CD4-positive, alpha-beta T cell (primary cell): Measurements from ENCODE around the gene SPACA6. TPM values are rescaled to one million over a fixed set of nuclear protein-coding genes. Genes with fewer than 3 reads are reported as not detected.

ENCODE experiments used
- ATAC-seq: fragments of 200-7000 bp; cut with Tn5 transposase; one replicate; pipeline ENCODE4 v1.10.0; 2022; ENCODE audit warnings: mild to moderate bottlenecking; ENCODE audit not compliant: poor library complexity
- CTCF ChIA-PET: fragments of 350-600 bp; sonication (Branson Sonifier 250); formaldehyde crosslinking; loops from one replicate; lab custom pipeline; 2021; ENCODE audit warnings: antibody characterized with exemption, inconsistent platforms; lab: Charles Lee
- POLR2A ChIA-PET: fragments of 350-600 bp; sonication (Branson Sonifier 250); formaldehyde crosslinking; loops from one replicate; lab custom pipeline; 2021; ENCODE audit warnings: antibody characterized with exemption, inconsistent platforms; lab: Charles Lee
- DNase-seq, 14 experiments: peaks; one replicate each; pipeline ENCODE4 v3.0.0-alpha.2; 2013 to 2020; ENCODE audit warnings: mixed read lengths in 2 of 14
- H3K27ac ChIP-seq, 2 donors: one replicate each; pipeline versions ENCODE4 v1.5.1 to v1.7.0; 2013; ENCODE audit warnings: low read length in 2 of 2, low read depth in 1 of 2, mild to moderate bottlenecking in 1 of 2
- H3K27me3 ChIP-seq, 2 experiments: 1 replicate in 1 of 2; 2 replicates in 1 of 2; pipeline versions ENCODE4 v1.6.1 to v1.7.0; 2013; ENCODE audit warnings: low read length in 2 of 2, control low read depth in 1 of 2, mild to moderate bottlenecking in 1 of 2, moderate library complexity in 1 of 2; ENCODE audit not compliant: insufficient read depth in 2 of 2, control insufficient read depth in 1 of 2
- H3K36me3 ChIP-seq: one replicate; pipeline ENCODE4 v1.6.1; 2013; ENCODE audit warnings: low read length, control low read depth; ENCODE audit not compliant: insufficient read depth
- H3K4me1 ChIP-seq: one replicate; pipeline ENCODE4 v1.6.1; 2013; ENCODE audit warnings: low read length, control low read depth; ENCODE audit not compliant: insufficient read depth
- H3K4me3 ChIP-seq: one replicate; pipeline ENCODE4 v1.5.1; 2013; ENCODE audit warnings: mild to moderate bottlenecking, low read length, moderate library complexity
- H3K9me3 ChIP-seq, 2 experiments: 1 replicate in 1 of 2; 2 replicates in 1 of 2; pipeline versions ENCODE4 v1.6.1 to v1.7.0; 2013; ENCODE audit warnings: low read length in 2 of 2, mild to moderate bottlenecking in 2 of 2, control low read depth in 1 of 2, moderate library complexity in 1 of 2; ENCODE audit not compliant: control insufficient read depth in 1 of 2, insufficient read depth in 1 of 2
- H3K27ac Mint-ChIP-seq: one replicate; pipeline ENCODE4 v1.8.0; 2020; ENCODE audit warnings: mixed read lengths
- H3K27me3 Mint-ChIP-seq: one replicate; pipeline ENCODE4 v1.8.0; 2021; ENCODE audit warnings: mixed read lengths
- H3K36me3 Mint-ChIP-seq: one replicate; pipeline ENCODE4 v1.8.0; 2021; ENCODE audit warnings: low read depth, mixed read lengths
- H3K4me1 Mint-ChIP-seq: one replicate; pipeline ENCODE4 v1.8.0; 2021; ENCODE audit warnings: low read depth, mixed read lengths
- H3K4me3 Mint-ChIP-seq: one replicate; pipeline ENCODE4 v1.8.0; 2020; ENCODE audit warnings: mild to moderate bottlenecking, mixed read lengths
- H3K9me3 Mint-ChIP-seq: one replicate; pipeline ENCODE4 v1.8.0; 2020; ENCODE audit warnings: mixed read lengths
- CTCF ChIP-seq: fragments of 200-600 bp; IDR thresholded peaks from one replicate; pipeline ENCODE4 v1.8.0; 2022; ENCODE audit warnings: antibody characterized with exemption, mild to moderate bottlenecking
- intact Hi-C, 2 experiments: fragments of 100-400 bp; cut with DNase I in 1 of 2; cut with micrococcal nuclease in 1 of 2; formaldehyde crosslinking; loops; one replicate each; pipeline versions ENCODE4 v1.15.1 to v1.9.0; 2023 to 2025; cut with DNase I, micrococcal nuclease
- total RNA-seq, 174 experiments: library from RNA in 2 of 174; stranded (reverse) in 2 of 174; gene quantifications; one replicate each; pipeline ENCODE4 v1.2.3 and lab custom pipeline; 2021 to 2026

The SPACA6 gene
- total RNA-seq, 2 experiments from 2014 or later = 2.8 to 3.6 TPM

- Mint-ChIP-seq H3K4me1 (no peaks in the 10 kb centered on the region), H3K27me3 (peaks cover 45% of the 10 kb centered on the region), H3K27ac (no peak overlapping the region), H3K4me3 (no peak overlapping the region), H3K36me3 (no peaks in the 10 kb centered on the region), H3K9me3 (peaks cover 3% of the 10 kb centered on the region)
- intact Hi-C loops = loop anchor here in 1 of 2 experiments (5.0 kb wide), 1 partner anchor 45 kb away; no protein-coding TSS in a partner anchor
- Histone ChIP-seq H3K9me3 (peaks cover 0 to 10% of the 10 kb centered on the region in 2 experiments), H3K27ac (no peak overlapping the region), H3K4me1 (no peaks in the 10 kb centered on the region), H3K27me3 (peaks cover 31 to 40% of the 10 kb centered on the region in 2 experiments), H3K36me3 (no peaks in the 10 kb centered on the region), H3K4me3 (no peak overlapping the region)
- POLR2A ChIA-PET = no interaction called here
- DNase-seq = no peak
- TF ChIP-seq CTCF = no peak
- ATAC-seq = no peak
- CTCF ChIA-PET = no interaction called here
Observed at GRCh38 chr19:51716925-51717324, 23.8 kb downstream of the SPACA6 start.

GRCh38 chr19:51719251-51719988, 26.3 kb downstream of the SPACA6 start:
- Histone ChIP-seq H3K9me3 (peaks cover 0 to 5% of the 10 kb centered on the region in 2 experiments), H3K4me1 (no peaks in the 10 kb centered on the region), H3K27ac (no peak overlapping the region), H3K36me3 (no peaks in the 10 kb centered on the region), H3K27me3 (peaks cover 34 to 40% of the 10 kb centered on the region in 2 experiments), H3K4me3 (no peak overlapping the region)
- H3K9me3 Mint-ChIP-seq = peaks cover 3% of the 10 kb centered on the region
- H3K27me3 Mint-ChIP-seq = peaks cover 64% of the 10 kb centered on the region
- H3K36me3 Mint-ChIP-seq = no peaks in the 10 kb centered on the region
- no peak for TF ChIP-seq CTCF
- ChIA-PET POLR2A (no interaction called here), CTCF (no interaction called here)
- H3K4me3 Mint-ChIP-seq = no peak overlapping the region
- no peak overlapping the region for H3K27ac Mint-ChIP-seq
- ATAC-seq (no peak), DNase-seq (no peak)
- H3K4me1 Mint-ChIP-seq = no peaks in the 10 kb centered on the region
- intact Hi-C loops = loop anchor here in 1 of 2 experiments (5.0 kb wide), 1 partner anchor 47 kb away; no protein-coding TSS in a partner anchor

GRCh38 chr19:51721905-51722304, 28.8 kb downstream of the SPACA6 start:
- H3K9me3 ChIP-seq = peaks cover 0 to 17% of the 10 kb centered on the region in 2 experiments
- ATAC-seq (no peak), DNase-seq (no peak)
- H3K36me3 ChIP-seq = no peaks in the 10 kb centered on the region
- H3K9me3 Mint-ChIP-seq = no peaks in the 10 kb centered on the region
- H3K27ac ChIP-seq = no peak overlapping the region
- H3K27me3 Mint-ChIP-seq = peaks cover 72% of the 10 kb centered on the region
- ChIA-PET POLR2A (no interaction called here), CTCF (no interaction called here)
- H3K4me3 Mint-ChIP-seq = no peak overlapping the region
- intact Hi-C loops = no loop called here
- H3K36me3 Mint-ChIP-seq = no peaks in the 10 kb centered on the region
- peaks cover 31 to 40% of the 10 kb centered on the region in 2 experiments for H3K27me3 ChIP-seq
- no peaks in the 10 kb centered on the region for H3K4me1 ChIP-seq
- no peak for TF ChIP-seq CTCF
- no peaks in the 10 kb centered on the region for H3K4me1 Mint-ChIP-seq
- no peak overlapping the region for H3K4me3 ChIP-seq
- no peak overlapping the region for H3K27ac Mint-ChIP-seq
